Natural killer cell (primary cell): ENCODE measurements around the gene STAT6. TPM values are rescaled to one million over a fixed set of nuclear protein-coding genes. Genes with fewer than 3 reads are reported as not detected.
A peak's percentile ranks its signal among the peaks of the same experiment; 100 is the strongest.

Experiments used
- ATAC-seq, 3 donors: fragments of 150-1000 bp in 2 of 3; fragments of 200-7000 bp in 1 of 3; cut with Tn5 transposase; 1 replicate in 1 of 3; 2 replicates in 2 of 3; pipeline ENCODE4 v1.10.0; 2021; ENCODE audit warnings: mild to moderate bottlenecking in 2 of 3, moderate library complexity in 2 of 3
- DNase-seq, 2 donors: peaks; one replicate each; pipeline versions ENCODE4 v3.0.0 to v3.0.0-alpha.2; 2013 to 2021; ENCODE audit warnings: mixed read lengths in 1 of 2
- H3K27ac ChIP-seq: one replicate; pipeline ENCODE4 v1.5.1; 2013; ENCODE audit warnings: mild to moderate bottlenecking, low read length
- H3K27me3 ChIP-seq: one replicate; pipeline ENCODE4 v1.6.1; 2013; ENCODE audit warnings: low read length; ENCODE audit not compliant: control insufficient read depth, insufficient read depth
- H3K36me3 ChIP-seq: one replicate; pipeline ENCODE4 v1.6.1; 2013; ENCODE audit warnings: low read length; ENCODE audit not compliant: control insufficient read depth, insufficient read depth
- H3K4me1 ChIP-seq: one replicate; pipeline ENCODE4 v1.6.1; 2013; ENCODE audit warnings: low read length; ENCODE audit not compliant: control insufficient read depth, insufficient read depth
- H3K4me3 ChIP-seq: one replicate; pipeline ENCODE4 v1.5.1; 2013; ENCODE audit warnings: low read length
- H3K9me3 ChIP-seq: one replicate; pipeline ENCODE4 v1.6.1; 2013; ENCODE audit warnings: low read length; ENCODE audit not compliant: control insufficient read depth, insufficient read depth
- H3K27ac Mint-ChIP-seq, 2 donors: one replicate each; pipeline ENCODE4 v1.8.0; 2022; ENCODE audit warnings: mild to moderate bottlenecking in 2 of 2, mixed read lengths in 2 of 2, moderate library complexity in 1 of 2
- H3K27me3 Mint-ChIP-seq, 2 donors: one replicate each; pipeline ENCODE4 v1.8.0; 2022; ENCODE audit warnings: low read depth in 2 of 2, mixed read lengths in 2 of 2
- H3K36me3 Mint-ChIP-seq: one replicate; pipeline ENCODE4 v1.8.0; 2022; ENCODE audit warnings: mixed read lengths
- H3K4me1 Mint-ChIP-seq, 2 donors: one replicate each; pipeline ENCODE4 v1.8.0; 2022; ENCODE audit warnings: mixed read lengths in 2 of 2
- H3K4me3 Mint-ChIP-seq: one replicate; pipeline ENCODE4 v1.8.0; 2022; ENCODE audit warnings: mild to moderate bottlenecking, moderate library complexity, mixed read lengths
- H3K9me3 Mint-ChIP-seq, 2 donors: one replicate each; pipeline ENCODE4 v1.8.0; 2022; ENCODE audit warnings: mixed read lengths in 2 of 2
- CTCF ChIP-seq: fragments of 200-600 bp; IDR thresholded peaks from one replicate; pipeline ENCODE4 v1.8.0; 2022; ENCODE audit warnings: antibody characterized with exemption
- WGBS: methylation state at CpG from one replicate; pipeline ENCODE4 v1.1.7; 2013; ENCODE audit warnings: missing lambda C conversion rate; ENCODE audit not compliant: insufficient coverage; 5-methylcytosine and 5-hydroxymethylcytosine counted together
- intact Hi-C: fragments of 100-400 bp; cut with micrococcal nuclease; formaldehyde crosslinking; loops from one replicate; pipeline ENCODE4 v1.14.2; 2022
- total RNA-seq, 4 donors: library from RNA; stranded (reverse); fragments of 120-200 nt in 1 of 4; gene quantifications; one replicate each; pipeline versions ENCODE4 v1.2.3 to v1.2.4, GENCODE V29; 2013 to 2022

STAT6 gene
- total RNA-seq, 3 donors from 2014 or later (not counting 1 experiment from before 2014, with no cell fraction given): 277 to 340 (median 319) TPM

GRCh38 chr12:57085999-57086492 is 25.1 kb downstream of the STAT6 start:
- Mint-ChIP-seq H3K27me3 (no peaks in the 10 kb centered on the region), H3K36me3 (no peaks in the 10 kb centered on the region), H3K27ac (peak overlapping the region; percentile 92 to 95), H3K4me3 (peak overlapping the region; percentile 96), H3K4me1 (peaks cover 23 to 37% of the 10 kb centered on the region in 2 donors), H3K9me3 (no peaks in the 10 kb centered on the region)
- H3K36me3 ChIP-seq: no peaks in the 10 kb centered on the region
- no peak overlapping the region for H3K4me3 ChIP-seq
- H3K4me1 ChIP-seq: peaks cover 40% of the 10 kb centered on the region
- peak overlapping the region; percentile 100 for H3K27ac ChIP-seq
- intact Hi-C loops: loop anchor here (2.0 kb wide), 1 partner anchor 27 kb away; no protein-coding TSS in a partner anchor
- peak in 1 of 2 donors; percentile 44 for DNase-seq
- ATAC-seq: no peak
- no peaks in the 10 kb centered on the region for H3K27me3 ChIP-seq
- H3K9me3 ChIP-seq: no peaks in the 10 kb centered on the region
- no peak for TF ChIP-seq CTCF
- 37% methylated on average over 11 of the region's 12 CpGs for WGBS

GRCh38 chr12:57080855-57081254 is 30.3 kb downstream of the STAT6 start:
- ATAC-seq (no peak), DNase-seq (no peak)
- no peaks in the 10 kb centered on the region for H3K9me3 Mint-ChIP-seq
- H3K27ac Mint-ChIP-seq: no peak overlapping the region
- TF ChIP-seq CTCF: no peak
- Histone ChIP-seq H3K36me3 (no peaks in the 10 kb centered on the region), H3K27me3 (no peaks in the 10 kb centered on the region), H3K4me1 (peaks cover 14% of the 10 kb centered on the region), H3K27ac (no peak overlapping the region), H3K4me3 (no peak overlapping the region), H3K9me3 (no peaks in the 10 kb centered on the region)
- no peaks in the 10 kb centered on the region for H3K27me3 Mint-ChIP-seq
- no peaks in the 10 kb centered on the region for H3K36me3 Mint-ChIP-seq
- 71% methylated on average over 1 of the region's 1 CpG for WGBS
- intact Hi-C loops: no loop called here
- no peak overlapping the region for H3K4me3 Mint-ChIP-seq
- peaks cover 11 to 16% of the 10 kb centered on the region in 2 donors for H3K4me1 Mint-ChIP-seq

- H3K4me3 Mint-ChIP-seq: peak overlapping the region; percentile 57
- no peak for TF ChIP-seq CTCF
- no peak for DNase-seq
Observed at GRCh38 chr12:57079821-57080220, 31.3 kb downstream of the STAT6 start.

More at GRCh38 chr12:57079821-57080220, 31.3 kb downstream of the STAT6 start:
- peak overlapping the region; percentile 80 for H3K27ac ChIP-seq
- Mint-ChIP-seq H3K36me3 (no peaks in the 10 kb centered on the region), H3K27ac (peak overlapping the region; percentile 97 to 99), H3K4me1 (peaks cover 11 to 13% of the 10 kb centered on the region in 2 donors), H3K9me3 (no peaks in the 10 kb centered on the region), H3K27me3 (no peaks in the 10 kb centered on the region)
- no peaks in the 10 kb centered on the region for H3K27me3 ChIP-seq
- H3K36me3 ChIP-seq: no peaks in the 10 kb centered on the region
- no peak overlapping the region for H3K4me3 ChIP-seq
- H3K4me1 ChIP-seq: peaks cover 12% of the 10 kb centered on the region
- 100% methylated on average over 1 of the region's 1 CpG for WGBS
- ATAC-seq: no peak
- intact Hi-C loops: loop anchor here (1.0 to 2.0 kb wide), 3 partner anchors 8 to 33 kb away; no protein-coding TSS in a partner anchor
- H3K9me3 ChIP-seq: no peaks in the 10 kb centered on the region
